IPS DF 4.7 (cell line): ENCODE results near the gene PRKCE.

Experiments
- DNase-seq: peaks from one replicate; pipeline ENCODE4 v3.0.0-alpha.2; 2013; ENCODE audit warnings: low spot score; ENCODE audit errors: extremely low read depth

The PRKCE gene

DNA sequence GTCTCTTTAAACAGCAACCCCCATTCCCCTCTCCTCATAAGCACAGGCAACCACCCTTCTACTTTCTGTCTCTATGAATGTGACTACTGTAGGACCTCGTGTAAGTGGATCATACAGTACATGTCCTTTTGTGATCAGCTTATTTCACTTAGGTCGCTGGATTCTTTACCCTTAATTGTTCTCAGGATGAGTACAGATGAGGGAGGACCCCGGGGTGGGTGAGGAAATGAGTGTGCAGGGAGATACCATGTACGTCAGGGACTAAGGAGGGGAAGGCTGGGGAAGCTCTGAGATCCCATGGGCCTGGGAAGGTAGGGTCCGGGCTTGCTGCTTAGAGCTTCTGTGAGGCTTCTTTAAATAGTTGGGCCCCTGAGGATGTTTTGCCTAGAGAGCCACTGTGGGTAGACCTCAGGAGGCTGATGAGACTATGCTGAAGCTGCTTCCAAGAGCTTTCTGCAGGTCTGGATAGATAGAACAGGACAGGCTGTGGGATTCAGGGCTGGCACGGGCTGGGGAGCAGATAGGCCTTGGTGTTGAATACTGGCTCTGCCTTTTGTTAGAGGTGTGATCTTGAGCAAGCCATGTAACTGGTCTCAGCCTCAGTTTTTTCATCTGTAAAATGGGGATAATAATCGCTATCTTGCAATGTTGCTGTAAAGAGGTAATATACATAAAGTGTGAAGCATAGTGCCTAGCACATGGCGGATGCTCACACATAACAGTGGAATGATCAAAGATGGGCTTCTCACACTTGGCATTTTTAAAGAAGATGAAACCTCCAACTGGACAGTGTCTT lies 155.3 kb downstream of the PRKCE start:
- no peak for DNase-seq

DNA sequence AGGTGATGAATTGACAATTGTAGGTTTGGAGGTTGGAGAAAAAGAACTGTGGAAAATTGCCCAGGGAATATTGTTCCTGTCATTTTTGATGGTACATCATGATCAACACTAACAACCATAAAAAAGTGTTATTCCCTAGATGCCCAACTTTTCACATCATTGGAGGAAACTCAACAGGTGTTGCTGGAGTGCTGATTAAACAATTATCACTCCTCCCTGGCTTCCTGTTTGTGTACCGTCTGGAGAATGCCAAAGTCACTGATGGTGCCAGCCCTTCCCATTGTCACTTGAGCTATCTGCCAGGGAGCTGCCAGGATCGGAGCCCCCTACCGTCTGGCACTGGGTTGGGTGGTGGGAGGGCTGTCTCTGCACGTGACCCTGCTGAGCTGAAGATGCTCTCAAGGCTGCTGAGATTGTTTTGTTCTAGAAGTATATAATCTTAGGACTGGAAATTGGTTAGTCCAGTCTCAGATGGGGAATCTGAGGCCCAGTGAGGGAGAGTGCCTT lies 156.9 kb downstream of the PRKCE start:
- no peak for DNase-seq

DNA sequence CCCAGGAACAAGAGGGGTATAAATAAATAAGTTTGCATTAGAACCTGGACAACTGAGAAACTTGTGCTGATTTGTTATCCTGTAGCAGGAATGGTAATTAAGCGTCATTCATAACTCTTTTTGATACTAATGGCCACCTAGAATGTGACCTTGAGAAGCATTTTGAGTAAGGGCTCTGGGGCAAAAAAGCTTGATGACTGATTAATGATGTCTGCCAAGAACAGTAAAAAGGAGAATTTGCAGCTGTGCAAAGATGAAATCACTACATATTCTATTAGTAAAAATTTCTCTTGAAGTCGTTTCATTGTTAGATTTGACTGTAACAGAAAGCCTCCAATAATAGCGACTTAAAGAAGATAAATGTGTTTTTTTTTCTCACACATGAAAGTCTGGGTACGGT lies 157.7 kb downstream of the PRKCE start:
- DNase-seq: no peak

DNA sequence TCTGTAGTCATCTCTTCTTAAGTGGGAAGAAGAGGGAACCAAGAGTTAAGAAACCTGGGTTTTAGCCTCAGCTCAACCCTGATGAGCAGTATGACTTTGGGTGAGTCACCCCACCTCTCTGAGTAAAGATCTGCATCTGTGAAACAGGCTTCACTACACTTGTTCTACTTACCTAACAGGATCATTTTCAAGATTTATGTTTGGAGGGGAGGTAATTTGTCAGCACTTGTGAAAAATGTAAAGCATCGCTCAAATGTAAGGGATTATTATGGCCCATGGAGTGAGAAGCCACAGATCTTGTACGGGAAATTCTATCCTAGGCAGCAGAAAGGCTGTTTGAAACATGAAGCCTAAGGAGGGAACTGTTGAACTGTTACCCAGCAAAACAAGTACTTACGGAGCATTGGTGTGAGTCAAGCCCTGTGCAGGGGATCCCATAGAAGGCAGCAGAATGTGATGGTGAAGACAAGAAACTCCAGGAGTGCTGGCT lies 160.6 kb downstream of the PRKCE start:
- no peak for DNase-seq

DNA sequence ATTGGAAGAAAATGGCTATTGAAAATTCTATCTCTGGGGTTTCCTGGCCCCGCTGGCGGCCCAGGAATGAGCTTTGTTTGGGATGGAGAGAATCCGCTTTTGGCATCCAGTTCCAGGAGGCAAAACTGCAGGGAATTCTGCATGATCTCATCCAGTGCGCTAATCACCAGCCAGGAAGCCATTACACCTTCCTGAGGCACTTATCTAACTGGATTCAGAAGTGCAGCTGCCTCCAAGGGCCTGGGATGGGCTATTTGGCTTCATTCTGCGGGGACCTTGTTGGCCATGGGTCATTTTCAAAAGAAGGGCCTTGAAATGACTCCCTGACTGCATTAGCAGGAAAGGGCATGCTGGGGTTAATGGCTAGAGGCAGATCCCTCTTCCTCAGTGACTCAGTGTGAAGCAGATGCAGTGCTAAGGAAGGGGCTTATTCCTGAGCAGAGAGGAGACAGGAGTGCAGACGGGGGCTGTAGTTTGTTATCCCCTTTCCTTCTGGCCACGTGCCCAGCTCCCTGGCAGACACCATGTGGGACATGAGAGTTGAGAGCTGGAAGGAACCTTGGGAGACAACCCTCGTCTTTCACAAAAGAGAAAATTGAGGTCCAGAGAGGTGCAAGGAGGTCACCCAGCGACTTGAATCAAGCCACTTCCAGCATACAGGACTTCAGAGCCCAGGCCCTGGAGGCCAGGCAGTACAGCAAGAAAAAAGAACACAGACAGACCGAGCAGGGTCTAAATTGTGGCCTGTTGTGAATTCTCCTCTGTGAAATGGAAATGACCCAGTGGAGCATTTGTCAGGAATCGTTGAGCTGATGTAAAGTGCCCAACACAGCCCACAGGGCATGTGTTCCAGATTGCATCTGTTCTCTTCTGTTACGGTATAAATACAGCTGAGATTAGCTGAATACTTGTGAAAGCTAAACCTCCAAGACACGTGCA lies 161.8 kb downstream of the PRKCE start:
- no peak for DNase-seq

DNA sequence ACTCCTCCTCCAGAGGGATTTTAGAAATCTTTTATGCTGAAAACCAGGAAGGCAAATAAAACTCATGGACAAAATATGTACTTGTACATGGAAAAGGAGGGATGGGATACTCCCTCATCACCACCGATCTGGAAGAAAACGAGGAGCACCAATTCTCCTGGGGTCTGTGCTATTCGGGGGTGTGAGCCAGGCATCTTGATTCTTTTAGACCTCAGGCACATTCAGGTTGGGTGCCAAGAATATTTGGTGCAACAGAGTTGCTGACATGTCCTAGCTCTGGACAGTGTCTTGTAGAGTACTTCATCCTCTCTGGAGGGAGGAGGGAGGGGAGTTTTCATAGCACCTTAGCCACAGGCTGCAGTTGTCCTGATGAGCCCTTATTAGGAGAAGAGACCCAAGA lies 163.0 kb downstream of the PRKCE start:
- no peak for DNase-seq

DNA sequence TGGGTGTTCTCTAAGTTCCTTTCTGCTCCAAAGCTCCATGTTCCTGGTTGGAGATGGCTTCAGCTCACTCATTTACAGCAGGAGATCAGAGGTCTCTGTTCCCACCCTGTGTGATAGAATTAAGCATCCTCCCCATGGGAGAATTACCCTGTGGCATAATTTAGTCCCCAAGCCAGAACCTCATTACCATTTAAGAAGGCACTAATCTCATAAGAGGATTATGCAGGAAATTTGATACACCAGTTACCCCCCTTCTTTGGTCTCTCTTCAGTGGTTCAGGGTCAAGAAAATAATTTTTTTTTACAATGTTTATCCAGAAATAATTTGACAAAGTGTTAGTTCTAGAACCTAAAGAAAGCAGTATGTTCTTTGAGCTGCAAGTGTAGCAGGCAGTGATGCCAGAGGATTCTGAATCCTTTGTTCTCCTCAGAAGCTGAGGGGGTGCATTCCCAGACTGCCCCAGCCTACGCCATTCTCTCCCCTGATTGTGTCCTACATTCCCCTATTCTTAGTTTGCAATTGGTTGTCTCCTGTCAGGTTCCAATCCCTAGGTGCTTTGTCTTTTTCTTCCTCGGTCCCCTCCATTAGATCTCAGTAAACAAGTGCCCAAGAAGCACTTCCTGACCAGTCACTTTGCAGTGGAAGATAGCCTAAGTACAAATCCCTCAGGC lies 163.6 kb downstream of the PRKCE start:
- no peak for DNase-seq

DNA sequence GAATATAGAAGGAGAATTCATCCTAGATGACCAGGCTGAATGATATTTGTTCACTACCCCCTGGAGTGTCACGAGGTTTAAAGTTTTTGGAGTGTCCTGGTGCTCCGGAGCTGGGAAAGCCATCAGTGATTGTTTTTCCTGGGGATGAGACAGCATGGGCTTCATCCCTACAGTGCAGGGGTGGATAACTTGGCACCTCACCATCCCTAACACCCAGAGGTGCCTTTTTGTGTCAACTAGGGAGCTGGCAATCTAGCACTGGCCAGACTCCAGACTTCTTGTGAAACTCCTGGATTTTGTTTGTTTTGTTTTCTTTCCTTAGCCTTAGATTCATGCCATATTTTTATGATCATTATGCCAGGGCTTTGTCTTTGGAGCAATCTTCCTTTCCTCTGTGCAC lies 164.8 kb downstream of the PRKCE start:
- no peak for DNase-seq

DNA sequence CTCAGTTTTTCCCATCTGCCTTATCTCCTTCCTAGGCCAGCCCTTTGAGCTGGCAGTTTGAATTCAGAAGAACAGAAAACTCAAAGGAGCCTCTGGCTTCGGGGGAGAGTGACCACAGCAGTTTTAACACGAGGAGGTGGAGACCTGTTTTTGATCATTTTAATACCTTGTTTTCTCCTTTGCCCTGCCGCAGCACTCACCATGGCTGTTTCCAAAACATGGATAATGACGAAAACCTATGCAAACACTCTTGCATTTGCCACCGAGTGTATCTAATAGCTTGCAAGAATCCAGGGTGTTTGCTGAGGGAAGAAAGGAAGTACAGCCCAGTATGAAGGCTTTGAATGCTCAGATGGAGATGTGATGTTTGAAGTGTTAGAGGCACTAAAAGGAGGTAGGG lies 167.1 kb downstream of the PRKCE start:
- no peak for DNase-seq

DNA sequence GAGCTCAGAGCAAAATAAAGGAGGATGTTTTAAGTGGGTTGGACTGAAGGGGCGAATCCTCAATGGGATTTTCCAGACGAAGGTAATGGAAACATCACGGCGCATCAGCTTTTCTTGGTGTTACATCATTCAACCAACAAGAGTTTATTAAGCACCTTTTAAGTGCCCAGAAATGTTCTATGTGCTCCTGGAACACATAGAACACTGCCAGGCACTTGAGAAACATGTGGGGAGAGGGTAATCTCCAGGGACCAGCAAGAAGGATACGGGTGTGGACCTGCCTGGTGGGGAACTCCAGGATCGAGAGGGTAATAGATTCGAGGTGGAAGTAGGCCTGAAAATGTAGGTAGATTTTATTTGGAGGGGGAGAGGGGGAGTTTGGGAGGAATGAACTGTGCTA lies 168.6 kb downstream of the PRKCE start:
- DNase-seq: no peak

DNA sequence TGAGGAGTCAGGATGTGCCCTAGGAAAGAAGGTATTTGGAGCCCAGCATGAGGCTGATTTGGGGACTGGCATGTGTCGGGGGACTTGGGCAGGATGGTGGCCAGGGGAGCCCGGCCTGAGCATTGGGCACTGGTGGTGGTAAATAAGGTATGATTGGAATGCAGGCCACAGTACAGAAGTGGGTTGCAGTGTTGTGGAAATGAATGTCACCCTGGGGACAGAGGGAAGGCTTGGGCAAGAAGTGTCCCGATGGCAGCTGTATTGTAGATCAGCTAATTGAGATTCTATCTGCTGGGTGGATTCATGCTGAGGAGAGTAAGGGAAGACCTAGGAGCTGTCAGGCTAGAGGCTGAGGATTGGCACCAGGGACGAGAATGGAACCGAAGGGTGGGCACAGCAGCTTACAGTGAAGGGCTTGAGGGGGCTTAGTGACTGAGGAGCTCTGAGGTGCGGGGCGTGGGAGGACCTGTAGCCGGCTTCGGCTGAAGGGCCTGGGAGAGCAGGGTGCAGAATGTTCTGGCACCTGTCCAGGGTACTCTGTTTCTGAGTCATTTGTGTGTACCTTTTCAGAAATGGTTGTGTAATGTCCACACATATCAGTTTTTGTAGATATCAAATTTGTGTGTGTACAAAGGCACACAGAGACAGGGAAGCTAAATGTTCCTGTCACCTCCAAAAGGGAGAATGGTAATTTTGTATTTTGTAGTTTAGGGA lies 170.2 kb downstream of the PRKCE start:
- DNase-seq: no peak

DNA sequence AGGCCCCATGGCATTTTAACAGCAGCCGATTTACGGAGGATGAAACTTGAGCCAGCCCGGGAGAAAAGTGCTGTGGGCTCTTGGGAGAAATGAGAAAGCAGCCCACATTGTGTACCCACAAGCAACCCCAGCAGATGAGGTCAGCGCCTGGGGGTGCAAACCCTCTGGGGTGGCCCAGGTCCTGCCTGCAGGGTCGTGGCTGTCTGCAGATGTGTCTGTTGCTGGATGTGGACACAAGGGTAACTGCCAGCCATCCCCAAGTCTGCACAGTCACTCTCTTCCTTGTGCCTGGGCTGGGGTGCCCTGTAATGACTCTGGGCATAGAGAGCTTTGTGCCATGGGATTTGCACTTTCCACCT lies 170.8 kb downstream of the PRKCE start:
- DNase-seq: no peak

DNA sequence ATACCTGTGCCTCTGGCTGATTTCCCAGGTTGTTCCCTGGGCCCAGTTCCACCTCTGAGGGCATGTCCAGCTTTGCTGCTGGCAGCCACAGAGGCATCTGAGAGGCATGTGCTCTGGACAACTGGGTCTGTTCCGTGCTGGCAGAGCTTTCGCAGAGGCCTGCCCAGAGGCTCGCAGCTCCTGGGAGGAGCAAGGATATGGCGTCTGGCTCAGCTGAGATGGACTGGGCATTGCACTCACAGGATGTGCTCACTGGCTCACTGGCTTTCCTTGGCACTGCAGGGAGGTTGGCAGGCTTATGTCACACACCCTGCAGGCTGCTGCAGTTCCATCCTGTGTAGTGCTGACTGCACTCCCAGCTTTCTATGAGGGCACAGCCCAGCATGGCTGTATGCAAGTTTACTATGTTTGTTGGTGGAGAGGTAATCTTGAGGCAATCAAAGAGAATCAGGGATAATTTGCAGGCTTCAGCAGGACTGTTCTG lies 172.3 kb downstream of the PRKCE start:
- no peak for DNase-seq

DNA sequence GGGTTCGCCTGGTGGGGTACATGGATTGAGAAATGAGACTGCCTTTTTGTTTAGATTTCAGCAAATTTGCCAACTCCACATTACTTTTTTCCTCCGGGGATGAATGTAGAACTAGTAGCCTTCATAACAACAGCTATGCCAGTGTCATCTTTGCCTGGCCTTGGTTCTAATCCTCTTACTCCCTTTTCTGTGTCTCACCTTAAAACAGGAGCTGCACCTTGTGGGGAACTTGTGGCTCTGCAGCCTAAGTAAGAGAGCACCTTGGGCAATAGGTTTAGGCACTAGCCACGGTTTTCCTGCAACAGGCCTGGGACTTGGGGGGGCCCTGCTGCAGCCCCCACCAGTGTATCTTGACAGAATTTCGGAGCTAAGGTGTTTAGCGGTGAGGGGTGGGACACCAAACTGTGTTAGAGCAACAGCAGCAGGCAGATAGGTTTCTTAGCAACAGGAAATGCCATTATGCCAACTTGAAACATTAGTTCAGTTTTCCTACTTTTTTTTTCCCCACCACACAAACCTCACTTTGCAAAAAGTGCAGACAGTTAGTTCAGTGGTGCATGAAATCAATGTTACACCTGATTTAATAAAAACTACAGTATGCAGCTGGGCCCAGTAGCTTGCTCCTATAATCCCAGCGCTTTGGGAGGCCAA lies 173.7 kb downstream of the PRKCE start:
- DNase-seq: no peak

DNA sequence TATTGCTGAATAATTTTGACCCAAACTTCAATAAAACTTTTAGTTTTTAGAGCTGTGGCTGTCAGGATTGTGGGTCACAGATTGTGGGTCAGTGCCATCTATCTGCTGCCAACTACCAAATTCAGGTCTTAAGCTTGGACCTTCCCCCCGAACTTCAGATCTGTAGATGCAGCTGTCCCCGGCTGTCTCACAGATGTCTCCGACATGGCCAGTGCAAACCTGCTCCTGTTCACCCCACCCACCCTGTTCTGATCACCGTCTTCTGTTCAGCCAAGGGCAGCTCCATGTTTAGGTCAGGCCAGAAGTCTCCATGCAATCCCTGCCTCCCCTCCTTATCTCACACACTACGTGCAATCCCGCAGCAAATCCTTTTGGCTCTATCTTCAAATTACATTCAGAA lies 175.0 kb downstream of the PRKCE start:
- no peak for DNase-seq

DNA sequence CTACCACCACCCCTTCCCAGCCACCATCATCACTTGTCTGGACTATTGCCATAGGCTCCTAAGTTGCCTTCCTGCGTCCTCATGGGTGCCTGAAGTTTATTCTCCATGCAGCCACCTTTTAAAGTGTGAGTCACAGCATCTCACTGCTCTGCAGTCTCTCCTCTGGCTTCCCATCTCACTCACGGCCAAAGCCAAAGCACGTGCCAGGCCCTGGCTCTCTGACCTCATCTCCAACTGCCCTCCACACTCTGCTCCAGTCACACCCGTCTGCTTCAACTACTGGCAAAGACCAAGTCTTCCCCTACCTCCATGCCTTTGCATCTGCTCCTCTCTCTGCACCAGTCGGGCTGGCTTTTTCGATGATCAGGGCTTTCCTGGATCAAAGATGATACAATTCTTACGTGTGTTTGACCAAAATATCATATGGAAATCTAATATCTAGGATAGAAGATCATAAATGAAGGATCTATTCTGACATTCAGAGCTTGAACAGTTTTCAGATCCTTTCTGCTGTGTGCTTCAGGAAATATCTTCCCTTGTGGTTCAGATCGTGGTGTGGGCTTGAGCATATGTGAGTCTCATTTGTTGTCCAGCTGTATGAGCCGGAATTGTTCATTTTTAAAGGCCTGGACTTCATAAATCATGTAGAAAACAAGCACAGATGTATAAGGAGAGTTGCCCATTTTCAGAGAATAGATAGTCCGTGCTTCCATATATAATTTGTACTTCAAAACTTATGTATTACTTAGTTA lies 175.6 kb downstream of the PRKCE start:
- DNase-seq: no peak

DNA sequence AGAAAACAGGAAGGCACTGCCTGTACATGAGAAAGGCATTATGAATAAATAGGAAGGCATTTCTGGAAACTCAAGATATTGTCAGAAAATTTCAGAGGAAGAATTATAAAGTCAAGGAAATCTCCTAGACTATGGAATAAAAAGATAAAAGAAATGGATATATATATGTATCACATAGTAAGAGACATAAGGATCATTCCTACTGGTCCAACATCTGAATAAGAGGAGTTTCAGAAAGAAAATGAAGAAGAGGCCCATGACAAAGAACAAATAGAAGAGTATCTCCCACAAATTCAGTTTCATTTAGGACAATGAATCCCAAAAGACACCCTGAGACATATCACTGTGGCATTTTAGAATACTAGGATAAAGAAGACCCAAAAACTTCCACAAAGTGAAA lies 178.8 kb downstream of the PRKCE start:
- no peak for DNase-seq

DNA sequence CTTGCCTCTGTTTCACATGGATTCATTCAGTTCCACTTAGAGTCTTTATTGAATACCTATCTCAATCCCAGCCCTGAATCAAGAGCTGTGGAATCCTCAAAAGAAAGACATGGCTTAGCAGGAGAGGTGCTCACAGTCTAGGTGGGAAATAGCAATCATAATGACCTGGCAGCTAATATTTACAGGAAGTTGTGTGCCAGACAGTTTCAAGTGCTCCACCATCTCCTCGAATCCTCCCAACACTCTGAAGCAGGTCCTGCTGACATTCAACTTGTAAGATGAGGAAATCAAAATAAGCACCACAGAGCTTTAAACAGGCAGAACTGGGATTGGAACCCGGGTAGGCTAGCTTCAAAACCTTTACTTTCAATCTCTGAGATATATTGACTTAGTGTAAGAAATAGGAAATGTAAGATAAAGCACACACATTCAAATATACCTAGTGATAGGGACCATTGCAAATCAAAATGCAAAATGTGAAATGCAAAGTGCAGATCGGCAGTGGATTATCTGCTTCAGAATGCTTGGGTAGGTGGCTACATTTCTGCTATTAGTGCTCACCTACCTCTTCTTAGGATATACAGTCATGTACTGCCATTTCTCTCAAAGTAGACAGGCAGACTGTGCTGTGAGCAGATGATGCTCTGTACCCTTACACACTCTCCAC lies 182.0 kb downstream of the PRKCE start:
- DNase-seq: no peak

DNA sequence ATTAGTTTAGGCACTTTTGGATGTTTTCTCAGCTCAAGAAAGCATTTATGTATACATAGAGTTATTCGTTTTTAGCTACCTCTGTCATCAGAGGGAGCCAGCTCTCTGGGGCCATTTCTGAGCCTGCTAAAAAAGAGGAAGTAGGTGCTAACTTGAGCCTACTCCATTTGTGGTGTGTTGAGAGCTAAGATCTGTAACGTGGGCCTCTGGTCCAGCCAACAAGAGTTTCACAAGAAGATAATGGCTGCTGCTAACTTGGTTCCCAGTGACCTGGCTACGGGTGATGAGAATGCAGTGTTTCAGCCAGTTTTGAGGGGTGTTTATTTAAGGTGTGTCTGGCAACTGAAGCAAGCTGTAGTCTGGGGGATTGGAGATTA lies 182.5 kb downstream of the PRKCE start:
- DNase-seq: no peak
